ENCODE measurements around the gene RNF187.

RNF187 gene

DNA sequence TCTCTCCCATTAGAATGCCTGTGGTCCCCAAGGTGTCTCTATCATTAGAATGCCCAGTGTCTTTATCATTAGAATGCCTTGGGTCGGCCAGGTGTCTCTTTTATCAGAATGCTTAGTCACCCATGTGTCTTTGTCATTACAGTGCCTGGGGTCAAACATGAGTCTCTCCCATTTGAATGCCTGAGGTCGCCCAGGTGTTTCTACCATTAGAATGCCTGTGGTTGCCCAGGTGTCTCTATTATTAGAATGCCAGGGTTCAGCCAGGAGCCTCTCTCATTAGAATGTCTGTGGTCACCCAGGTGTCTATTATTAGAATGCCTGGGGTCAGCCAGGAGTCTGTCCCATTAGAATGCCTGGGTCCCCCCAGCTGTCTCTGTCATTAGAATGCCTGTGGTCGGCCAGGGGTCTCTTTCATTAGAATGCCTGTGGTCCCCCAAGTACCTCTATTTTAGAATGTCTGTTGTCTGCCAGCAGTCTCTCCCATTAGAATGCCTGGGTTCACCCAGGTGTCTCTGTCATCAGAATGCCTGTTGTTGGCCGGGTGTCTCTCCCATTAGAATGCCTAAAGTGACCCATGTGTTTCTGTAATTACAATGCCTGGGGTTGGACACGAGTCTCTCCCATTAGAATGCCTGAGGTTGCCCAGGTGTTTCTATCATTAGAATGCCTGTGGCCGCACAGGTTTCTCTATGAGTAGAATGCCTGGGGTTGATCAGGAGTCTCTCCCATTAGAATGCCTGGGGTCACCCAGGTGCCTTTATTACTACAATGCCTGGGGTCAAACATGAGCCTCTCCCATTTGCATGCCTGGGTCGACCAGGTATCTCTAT is 57.1 kb downstream of the RNF187 start:
- H3K4me3 ChIP-seq (replicated peaks; ENCODE audit: low read depth, low read length) = no peak overlapping the region
- TF ChIP-seq, protein P1, sequence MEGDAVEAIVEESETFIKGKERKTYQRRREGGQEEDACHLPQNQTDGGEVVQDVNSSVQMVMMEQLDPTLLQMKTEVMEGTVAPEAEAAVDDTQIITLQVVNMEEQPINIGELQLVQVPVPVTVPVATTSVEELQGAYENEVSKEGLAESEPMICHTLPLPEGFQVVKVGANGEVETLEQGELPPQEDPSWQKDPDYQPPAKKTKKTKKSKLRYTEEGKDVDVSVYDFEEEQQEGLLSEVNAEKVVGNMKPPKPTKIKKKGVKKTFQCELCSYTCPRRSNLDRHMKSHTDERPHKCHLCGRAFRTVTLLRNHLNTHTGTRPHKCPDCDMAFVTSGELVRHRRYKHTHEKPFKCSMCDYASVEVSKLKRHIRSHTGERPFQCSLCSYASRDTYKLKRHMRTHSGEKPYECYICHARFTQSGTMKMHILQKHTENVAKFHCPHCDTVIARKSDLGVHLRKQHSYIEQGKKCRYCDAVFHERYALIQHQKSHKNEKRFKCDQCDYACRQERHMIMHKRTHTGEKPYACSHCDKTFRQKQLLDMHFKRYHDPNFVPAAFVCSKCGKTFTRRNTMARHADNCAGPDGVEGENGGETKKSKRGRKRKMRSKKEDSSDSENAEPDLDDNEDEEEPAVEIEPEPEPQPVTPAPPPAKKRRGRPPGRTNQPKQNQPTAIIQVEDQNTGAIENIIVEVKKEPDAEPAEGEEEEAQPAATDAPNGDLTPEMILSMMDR (IDR thresholded peaks at IDR 0.05; ENCODE audit: low read depth, low read length, missing control alignments) = no peak
- no peak for DNase-seq (ENCODE audit: extremely low read depth, low read depth)

- H3K4me3 ChIP-seq (replicated peaks; ENCODE audit: low read depth, low read length) = no peak overlapping the region
- DNase-seq (ENCODE audit: extremely low read depth, low read depth) = no peak
- TF ChIP-seq, protein P1 (IDR thresholded peaks at IDR 0.05; ENCODE audit: low read depth, low read length, missing control alignments) = no peak
Observed at GRCh38 chr1:228544921-228545591, 57.9 kb downstream of the RNF187 start.
